AG04449 (cell line): ENCODE results near the gene MIGA2.

Experiments used
- CTCF ChIA-PET: fragments of 350-600 bp; formaldehyde crosslinking; extraction: SDS; loops from one replicate; lab custom pipeline; 2021; ENCODE audit warnings: antibody characterized with exemption; lab: Yijun Ruan, JAX
- POLR2A ChIA-PET: fragments of 400-600, 350-600 bp; formaldehyde crosslinking; extraction: SDS; loops from one replicate; lab custom pipeline; 2020; ENCODE audit warnings: antibody characterized with exemption, inconsistent platforms; lab: Yijun Ruan, JAX
- DNase-seq: peaks from one replicate; pipeline ENCODE4 v3.0.0-alpha.2; 2010; ENCODE audit warnings: low read depth, low spot score
- H3K4me3 ChIP-seq: 2 replicates; pipeline ENCODE4 v1.5.1; 2011; ENCODE audit warnings: low read depth, mild to moderate bottlenecking, control low read depth, low read length
- CTCF ChIP-seq: IDR thresholded peaks from one replicate; pipeline ENCODE4 v1.5.1; 2011; ENCODE audit warnings: mild to moderate bottlenecking, moderate library complexity, low read length, control low read depth, inconsistent platforms; ENCODE audit not compliant: insufficient read depth; ENCODE audit errors: missing control alignments

Gene MIGA2

GRCh38 chr9:129036241-129036922 is at the start of gene MIGA2:
Gene MIGA2 (plus strand): TSS chr9:129036626. CDS start chr9:129040595, 3,969 bp downstream.
- CTCF ChIA-PET = interaction anchor here (1.2 kb wide), 1 partner anchor 12 kb away, joined by 4 read pairs; no protein-coding TSS in a partner anchor
- H3K4me3 ChIP-seq = peak within 1 kb of the TSS; percentile 97
- POLR2A ChIA-PET = interaction anchor here (0.8 to 1.3 kb wide), 2 partner anchors 13 to 207 kb away, joined by 3 to 4 read pairs; partner anchors contain the start of gene SPOUT1
- TF ChIP-seq CTCF = no peak
- DNase-seq = peak; percentile 92

GRCh38 chr9:128986671-128987070 is 49.8 kb upstream of the MIGA2 start:
- H3K4me3 ChIP-seq = no peak overlapping the region
- CTCF ChIA-PET = interaction anchor here (1.7 to 14.1 kb wide), 2 partner anchors 13 to 19 kb away, joined by 5 to 178 read pairs; no protein-coding TSS in a partner anchor
- POLR2A ChIA-PET = no interaction called here
- no peak for DNase-seq
- no peak for TF ChIP-seq CTCF

- POLR2A ChIA-PET = no interaction called here
- CTCF ChIA-PET = interaction anchor here (0.6 to 14.1 kb wide), 7 partner anchors 14 to 170 kb away, joined by 3 to 178 read pairs (median 3); partner anchors contain the start of gene ENDOG
Measured at GRCh38 chr9:128987805-128988204, 48.6 kb upstream of the MIGA2 start.

GRCh38 chr9:128992995-128993394 is 43.4 kb upstream of the MIGA2 start:
- no peak for DNase-seq
- no peak overlapping the region for H3K4me3 ChIP-seq
- peak; percentile 41 for TF ChIP-seq CTCF
- ChIA-PET POLR2A (no interaction called here), CTCF (interaction anchor here (0.6 to 14.1 kb wide), 4 partner anchors 13 to 631 kb away, joined by 3 to 178 read pairs (median 5); no protein-coding TSS in a partner anchor)

More at GRCh38 chr9:128987805-128988204, 48.6 kb upstream of the MIGA2 start:
- no peak for TF ChIP-seq CTCF
- H3K4me3 ChIP-seq = no peak overlapping the region
- DNase-seq = peak; percentile 38

GRCh38 chr9:128995791-128996190 is 40.6 kb upstream of the MIGA2 start:
- POLR2A ChIA-PET = no interaction called here
- H3K4me3 ChIP-seq = no peak overlapping the region
- DNase-seq = no peak
- TF ChIP-seq CTCF = no peak
- CTCF ChIA-PET = interaction anchor here (0.8 to 14.1 kb wide), 2 partner anchors 10 to 135 kb away, joined by 3 to 178 read pairs; no protein-coding TSS in a partner anchor

- POLR2A ChIA-PET = interaction anchor here (0.6 kb wide), 1 partner anchor 19 kb away, joined by 3 read pairs; no protein-coding TSS in a partner anchor
Measured at GRCh38 chr9:128998462-128998861, 38.0 kb upstream of the MIGA2 start.

More at GRCh38 chr9:128998462-128998861, 38.0 kb upstream of the MIGA2 start:
- DNase-seq = no peak
- H3K4me3 ChIP-seq = no peak overlapping the region
- TF ChIP-seq CTCF = no peak
- CTCF ChIA-PET = interaction anchor here (1.0 to 14.1 kb wide), 4 partner anchors 7 to 140 kb away, joined by 3 to 178 read pairs (median 4); no protein-coding TSS in a partner anchor
